ENCODE results near the gene SQSTM1. TPM values are rescaled to one million over a fixed set of nuclear protein-coding genes. Genes with fewer than 3 reads are reported as not detected.

Gene SQSTM1
- total and polyA plus RNA-seq, 2 donors (not counting 1 experiment from before 2014, with no cell fraction given), result 212 to 1,894 TPM

GRCh38 chr5:179862296-179862695 lies 41.6 kb downstream of the SQSTM1 start:
- Histone ChIP-seq H4K20me1 (ENCODE audit: control insufficient read depth, extremely low read depth, insufficient read depth, low read length) (no peaks in the 10 kb centered on the region), H3K27ac (ENCODE audit: insufficient read depth, low read length) (no peak overlapping the region), H2AFZ (ENCODE audit: low read length) (no peak overlapping the region), H3K27me3 (ENCODE audit: control insufficient read depth, insufficient read depth, low read length) (no peaks in the 10 kb centered on the region), H3K4me1 (ENCODE audit: control insufficient read depth, extremely low read depth, insufficient read depth, low read length) (no peaks in the 10 kb centered on the region), H3K4me2 (ENCODE audit: extremely low read depth, insufficient read depth, low read length) (no peak overlapping the region), H3K9ac (ENCODE audit: insufficient read depth, low read length) (no peak overlapping the region), H3K9me3 (ENCODE audit: control insufficient read depth, insufficient read depth, low read depth, low read length) (no peaks in the 10 kb centered on the region), H3K36me3 (ENCODE audit: control insufficient read depth, insufficient read depth, low read length) (peaks cover 21% of the 10 kb centered on the region), H3K4me3 (replicated peaks in 1 of 4; ENCODE audit: control extremely low read depth in 1 of 4, insufficient read depth in 1 of 4, low read depth in 3 of 4, low read length in 4 of 4) (no peak overlapping the region), H3K79me2 (ENCODE audit: control insufficient read depth, insufficient read depth, low read length) (no peaks in the 10 kb centered on the region)
- TF ChIP-seq EZH2 (IDR thresholded peaks at IDR 0.05; ENCODE audit: low read length, missing control alignments) (no peak), CTCF (conservative IDR thresholded peaks at IDR 0.05 in 1 of 2, IDR thresholded peaks at IDR 0.05 in 1 of 2; ENCODE audit: low read depth in 1 of 2, low read length in 2 of 2) (no peak)
- no peak for DNase-seq (ENCODE audit: low read depth in 2 of 2)

GRCh38 chr5:179862891-179863290 lies 42.2 kb downstream of the SQSTM1 start:
- no peak for DNase-seq (ENCODE audit: low read depth in 2 of 2)
- Histone ChIP-seq H3K27ac (ENCODE audit: insufficient read depth, low read length) (no peak overlapping the region), H3K4me1 (ENCODE audit: control insufficient read depth, extremely low read depth, insufficient read depth, low read length) (no peaks in the 10 kb centered on the region), H4K20me1 (ENCODE audit: control insufficient read depth, extremely low read depth, insufficient read depth, low read length) (no peaks in the 10 kb centered on the region), H3K9ac (ENCODE audit: insufficient read depth, low read length) (no peak overlapping the region), H3K36me3 (ENCODE audit: control insufficient read depth, insufficient read depth, low read length) (peaks cover 25% of the 10 kb centered on the region), H3K79me2 (ENCODE audit: control insufficient read depth, insufficient read depth, low read length) (no peaks in the 10 kb centered on the region), H3K27me3 (ENCODE audit: control insufficient read depth, insufficient read depth, low read length) (no peaks in the 10 kb centered on the region), H3K4me2 (ENCODE audit: extremely low read depth, insufficient read depth, low read length) (no peak overlapping the region), H3K4me3 (replicated peaks in 1 of 4; ENCODE audit: control extremely low read depth in 1 of 4, insufficient read depth in 1 of 4, low read depth in 3 of 4, low read length in 4 of 4) (no peak overlapping the region), H3K9me3 (ENCODE audit: control insufficient read depth, insufficient read depth, low read depth, low read length) (no peaks in the 10 kb centered on the region), H2AFZ (ENCODE audit: low read length) (no peak overlapping the region)
- TF ChIP-seq EZH2 (IDR thresholded peaks at IDR 0.05; ENCODE audit: low read length, missing control alignments) (no peak), CTCF (conservative IDR thresholded peaks at IDR 0.05 in 1 of 2, IDR thresholded peaks at IDR 0.05 in 1 of 2; ENCODE audit: low read depth in 1 of 2, low read length in 2 of 2) (no peak)

GRCh38 chr5:179863449-179864085 lies 42.9 kb downstream of the SQSTM1 start:
- H3K9ac ChIP-seq (ENCODE audit: insufficient read depth, low read length), result no peak overlapping the region
- no peaks in the 10 kb centered on the region for H4K20me1 ChIP-seq (ENCODE audit: control insufficient read depth, extremely low read depth, insufficient read depth, low read length)
- H3K4me2 ChIP-seq (ENCODE audit: extremely low read depth, insufficient read depth, low read length), result no peak overlapping the region
- no peak overlapping the region for H2AFZ ChIP-seq (ENCODE audit: low read length)
- no peak for DNase-seq (ENCODE audit: low read depth in 2 of 2)
- H3K79me2 ChIP-seq (ENCODE audit: control insufficient read depth, insufficient read depth, low read length), result no peaks in the 10 kb centered on the region
- peaks cover 27% of the 10 kb centered on the region for H3K36me3 ChIP-seq (ENCODE audit: control insufficient read depth, insufficient read depth, low read length)
- H3K4me1 ChIP-seq (ENCODE audit: control insufficient read depth, extremely low read depth, insufficient read depth, low read length), result no peaks in the 10 kb centered on the region
- no peaks in the 10 kb centered on the region for H3K9me3 ChIP-seq (ENCODE audit: control insufficient read depth, insufficient read depth, low read depth, low read length)
- no peaks in the 10 kb centered on the region for H3K27me3 ChIP-seq (ENCODE audit: control insufficient read depth, insufficient read depth, low read length)
- no peak overlapping the region for H3K27ac ChIP-seq (ENCODE audit: insufficient read depth, low read length)
- TF ChIP-seq CTCF (conservative IDR thresholded peaks at IDR 0.05 in 1 of 2, IDR thresholded peaks at IDR 0.05 in 1 of 2; ENCODE audit: low read depth in 1 of 2, low read length in 2 of 2) (no peak), EZH2 (IDR thresholded peaks at IDR 0.05; ENCODE audit: low read length, missing control alignments) (no peak)
- H3K4me3 ChIP-seq (replicated peaks in 1 of 4; ENCODE audit: control extremely low read depth in 1 of 4, insufficient read depth in 1 of 4, low read depth in 3 of 4, low read length in 4 of 4), result no peak overlapping the region

Data from fibroblast of lung (primary cell).